ENCODE results near the gene RPS24.

DNA sequence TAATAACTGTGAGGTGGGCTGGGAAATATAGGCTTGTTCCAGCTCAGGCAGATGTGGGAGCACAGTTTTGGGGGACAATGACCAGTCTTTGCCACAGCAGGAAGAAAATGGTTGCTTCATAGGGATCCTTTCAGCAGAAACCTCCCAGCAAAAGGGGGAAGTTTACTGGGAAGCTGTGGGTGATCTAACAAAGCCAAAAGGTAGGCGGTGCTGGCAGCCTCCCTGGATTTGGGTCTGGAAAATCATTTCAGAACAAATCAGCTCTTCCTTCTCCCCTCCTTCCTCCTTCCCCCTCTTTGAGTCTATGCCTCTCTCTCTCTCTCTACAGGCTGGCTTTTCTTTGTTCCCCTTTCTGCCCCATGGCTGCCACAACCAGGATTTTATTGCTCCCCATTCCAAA lies 16.2 kb downstream of the RPS24 start:
- TF ChIP-seq, protein P1, sequence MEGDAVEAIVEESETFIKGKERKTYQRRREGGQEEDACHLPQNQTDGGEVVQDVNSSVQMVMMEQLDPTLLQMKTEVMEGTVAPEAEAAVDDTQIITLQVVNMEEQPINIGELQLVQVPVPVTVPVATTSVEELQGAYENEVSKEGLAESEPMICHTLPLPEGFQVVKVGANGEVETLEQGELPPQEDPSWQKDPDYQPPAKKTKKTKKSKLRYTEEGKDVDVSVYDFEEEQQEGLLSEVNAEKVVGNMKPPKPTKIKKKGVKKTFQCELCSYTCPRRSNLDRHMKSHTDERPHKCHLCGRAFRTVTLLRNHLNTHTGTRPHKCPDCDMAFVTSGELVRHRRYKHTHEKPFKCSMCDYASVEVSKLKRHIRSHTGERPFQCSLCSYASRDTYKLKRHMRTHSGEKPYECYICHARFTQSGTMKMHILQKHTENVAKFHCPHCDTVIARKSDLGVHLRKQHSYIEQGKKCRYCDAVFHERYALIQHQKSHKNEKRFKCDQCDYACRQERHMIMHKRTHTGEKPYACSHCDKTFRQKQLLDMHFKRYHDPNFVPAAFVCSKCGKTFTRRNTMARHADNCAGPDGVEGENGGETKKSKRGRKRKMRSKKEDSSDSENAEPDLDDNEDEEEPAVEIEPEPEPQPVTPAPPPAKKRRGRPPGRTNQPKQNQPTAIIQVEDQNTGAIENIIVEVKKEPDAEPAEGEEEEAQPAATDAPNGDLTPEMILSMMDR (optimal IDR thresholded peaks at IDR 0.05 in 1 of 3, IDR thresholded peaks at IDR 0.05 in 1 of 3, conservative IDR thresholded peaks at IDR 0.05 in 1 of 3; ENCODE audit: extremely low read depth in 1 of 3, insufficient read depth in 2 of 3, low read length in 3 of 3), result no peak
- TF ChIP-seq EZH2 (IDR thresholded peaks at IDR 0.05; ENCODE audit: low read length), result no peak

All from keratinocyte (primary cell).